ENCODE measurements around the gene OASL. TPM values are rescaled to one million over a fixed set of nuclear protein-coding genes. Genes with fewer than 3 reads are reported as not detected.

The OASL gene
- total RNA-seq, 2 donors from 2014 or later, result 0.78 to 1.3 TPM

- intact Hi-C loops (cut with DNase I), result no loop called here
- Histone ChIP-seq H3K4me1 (peaks cover 10% of the 10 kb centered on the region), H3K9me3 (no peaks in the 10 kb centered on the region), H3K36me3 (replicated peaks in 1 of 2; ENCODE audit: insufficient read depth in 1 of 2, low read depth in 2 of 2) (no peaks in the 10 kb centered on the region), H3K27ac (no peak overlapping the region), H3K27me3 (no peaks in the 10 kb centered on the region), H3K4me3 (no peak overlapping the region)
- no peak for TF ChIP-seq CTCF (IDR thresholded peaks at IDR 0.05)
- TF ChIP-seq POLR2A (IDR thresholded peaks at IDR 0.05), result no peak
- no peak for DNase-seq
- 61 to 71% methylated on average over 2 of the region's 2 CpGs for WGBS, 2 donors
- ATAC-seq, result no peak
Observed at GRCh38 chr12:121022713-121023112, 16.3 kb downstream of the OASL start.

GRCh38 chr12:121021754-121022153 lies 17.3 kb downstream of the OASL start:
- peaks cover 10% of the 10 kb centered on the region for H3K4me1 ChIP-seq
- DNase-seq, result no peak
- intact Hi-C loops (cut with DNase I), result no loop called here
- no peaks in the 10 kb centered on the region for H3K36me3 ChIP-seq (replicated peaks in 1 of 2; ENCODE audit: insufficient read depth in 1 of 2, low read depth in 2 of 2)
- no peak for TF ChIP-seq POLR2A (IDR thresholded peaks at IDR 0.05)
- no peak for TF ChIP-seq CTCF (IDR thresholded peaks at IDR 0.05)
- H3K27me3 ChIP-seq, result no peaks in the 10 kb centered on the region
- peak; percentile 40 for ATAC-seq
- H3K27ac ChIP-seq, result no peak overlapping the region
- WGBS, 2 donors, result 27 to 30% methylated on average over 6 of the region's 6 CpGs
- H3K9me3 ChIP-seq, result no peaks in the 10 kb centered on the region
- H3K4me3 ChIP-seq, result no peak overlapping the region

GRCh38 chr12:121018860-121019617 lies 20.0 kb downstream of the OASL start:
- ATAC-seq (no peak), DNase-seq (no peak)
- H3K27me3 ChIP-seq, result no peaks in the 10 kb centered on the region
- TF ChIP-seq POLR2A (IDR thresholded peaks at IDR 0.05) (no peak), CTCF (IDR thresholded peaks at IDR 0.05) (no peak)
- H3K4me3 ChIP-seq, result no peak overlapping the region
- no peak overlapping the region for H3K27ac ChIP-seq
- H3K9me3 ChIP-seq, result no peaks in the 10 kb centered on the region
- 91 to 94% methylated on average over 2 of the region's 2 CpGs for WGBS, 2 donors
- H3K36me3 ChIP-seq (replicated peaks in 1 of 2; ENCODE audit: insufficient read depth in 1 of 2, low read depth in 2 of 2), result no peaks in the 10 kb centered on the region
- intact Hi-C loops (cut with DNase I), result no loop called here
- H3K4me1 ChIP-seq, result peaks cover 18% of the 10 kb centered on the region

GRCh38 chr12:121017966-121018491 lies 21.0 kb downstream of the OASL start:
- Histone ChIP-seq H3K27ac (no peak overlapping the region), H3K36me3 (replicated peaks in 1 of 2; ENCODE audit: insufficient read depth in 1 of 2, low read depth in 2 of 2) (no peaks in the 10 kb centered on the region), H3K4me1 (peaks cover 18% of the 10 kb centered on the region), H3K27me3 (no peaks in the 10 kb centered on the region), H3K9me3 (no peaks in the 10 kb centered on the region), H3K4me3 (no peak overlapping the region)
- DNase-seq (no peak), ATAC-seq (no peak)
- intact Hi-C loops (cut with DNase I), result no loop called here
- TF ChIP-seq CTCF (IDR thresholded peaks at IDR 0.05) (no peak), POLR2A (IDR thresholded peaks at IDR 0.05) (no peak)
- WGBS, 2 donors, result 85 to 88% methylated on average over 15 of the region's 15 CpGs

Measured in body of pancreas (tissue), 4 donors.